ENCODE measurements around the gene PLXNC1.

DNA sequence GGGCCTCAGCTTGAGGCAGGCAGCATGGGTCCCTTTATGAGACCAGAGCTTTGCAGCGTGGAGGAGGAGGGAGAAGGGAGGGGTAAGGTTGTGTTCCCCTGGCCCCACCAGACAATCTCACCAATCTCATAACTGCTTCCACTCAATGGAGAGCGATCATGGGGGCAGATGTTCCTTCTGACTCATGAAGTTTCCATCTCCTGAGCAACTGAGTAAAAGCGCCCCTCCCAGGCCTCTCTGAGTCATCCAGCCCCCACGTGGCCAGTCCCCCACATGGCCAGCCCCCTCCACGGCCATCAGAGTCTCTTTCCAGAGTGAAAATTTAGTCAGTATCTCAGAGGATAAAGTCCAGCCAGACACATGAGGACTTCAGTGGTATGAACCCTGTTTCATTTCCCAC is 39.2 kb upstream of the PLXNC1 start:
- TF ChIP-seq EZH2 (IDR thresholded peaks at IDR 0.05; ENCODE audit: low read length, missing control alignments): no peak
- TF ChIP-seq, protein P1, sequence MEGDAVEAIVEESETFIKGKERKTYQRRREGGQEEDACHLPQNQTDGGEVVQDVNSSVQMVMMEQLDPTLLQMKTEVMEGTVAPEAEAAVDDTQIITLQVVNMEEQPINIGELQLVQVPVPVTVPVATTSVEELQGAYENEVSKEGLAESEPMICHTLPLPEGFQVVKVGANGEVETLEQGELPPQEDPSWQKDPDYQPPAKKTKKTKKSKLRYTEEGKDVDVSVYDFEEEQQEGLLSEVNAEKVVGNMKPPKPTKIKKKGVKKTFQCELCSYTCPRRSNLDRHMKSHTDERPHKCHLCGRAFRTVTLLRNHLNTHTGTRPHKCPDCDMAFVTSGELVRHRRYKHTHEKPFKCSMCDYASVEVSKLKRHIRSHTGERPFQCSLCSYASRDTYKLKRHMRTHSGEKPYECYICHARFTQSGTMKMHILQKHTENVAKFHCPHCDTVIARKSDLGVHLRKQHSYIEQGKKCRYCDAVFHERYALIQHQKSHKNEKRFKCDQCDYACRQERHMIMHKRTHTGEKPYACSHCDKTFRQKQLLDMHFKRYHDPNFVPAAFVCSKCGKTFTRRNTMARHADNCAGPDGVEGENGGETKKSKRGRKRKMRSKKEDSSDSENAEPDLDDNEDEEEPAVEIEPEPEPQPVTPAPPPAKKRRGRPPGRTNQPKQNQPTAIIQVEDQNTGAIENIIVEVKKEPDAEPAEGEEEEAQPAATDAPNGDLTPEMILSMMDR (conservative IDR thresholded peaks at IDR 0.05 in 1 of 2, IDR thresholded peaks at IDR 0.05 in 1 of 2; ENCODE audit: low read depth in 1 of 2, low read length in 2 of 2): no peak

All from fibroblast of lung (primary cell).